ENCODE results near the gene PSMC4. TPM values are rescaled to one million over a fixed set of nuclear protein-coding genes. Genes with fewer than 3 reads are reported as not detected.
A peak's percentile ranks its signal among the peaks of the same experiment; 100 is the strongest.

Gene PSMC4
- total and polyA plus RNA-seq, 2 experiments from 2014 or later = 85.4 to 94.7 TPM

GRCh38 chr19:39994361-39994760 lies 23.4 kb downstream of the PSMC4 start:
- Histone ChIP-seq H3K9me2 (replicated peaks; ENCODE audit: insufficient read depth) (no peaks in the 10 kb centered on the region), H3K27me3 (no peaks in the 10 kb centered on the region), H3K4me2 (peak overlapping the region; percentile 40), H3K4me3 (no peak overlapping the region), H4K20me1 (ENCODE audit: insufficient read depth, poor library complexity, severe bottlenecking) (no peaks in the 10 kb centered on the region), H2AFZ (no peak overlapping the region), H3K79me2 (peaks cover 51% of the 10 kb centered on the region), H3K36me3 (replicated peaks; ENCODE audit: insufficient read depth, low read depth) (no peaks in the 10 kb centered on the region), H3K27ac (peak overlapping the region; percentile 30), H3K9me3 (ENCODE audit: low read depth) (no peaks in the 10 kb centered on the region), H3K4me1 (ENCODE audit: insufficient read depth) (peaks cover 8% of the 10 kb centered on the region)
- TF ChIP-seq EZH2phosphoT487 (IDR thresholded peaks at IDR 0.05; ENCODE audit: low read depth, severe bottlenecking, unreplicated experiment) = no peak
- no peak for TF ChIP-seq CTCF (IDR thresholded peaks at IDR 0.05; ENCODE audit: poor library complexity)
- TF ChIP-seq EZH2 (IDR thresholded peaks at IDR 0.05; ENCODE audit: borderline replicate concordance) = no peak
- DNase-seq (ENCODE audit: low spot score) = no peak

GRCh38 chr19:39995794-39996193 lies 24.8 kb downstream of the PSMC4 start:
- peak overlapping the region; percentile 67 for H3K4me3 ChIP-seq
- 81% methylated on average over 1 of the region's 1 CpG for WGBS (ENCODE audit: low lambda C conversion rate, missing lambda C conversion rate)
- TF ChIP-seq EZH2 (IDR thresholded peaks at IDR 0.05; ENCODE audit: borderline replicate concordance) = no peak
- TF ChIP-seq CTCF (IDR thresholded peaks at IDR 0.05; ENCODE audit: poor library complexity) = no peak
- TF ChIP-seq EZH2phosphoT487 (IDR thresholded peaks at IDR 0.05; ENCODE audit: low read depth, severe bottlenecking, unreplicated experiment) = no peak

GRCh38 chr19:39996218-39996810 lies 25.3 kb downstream of the PSMC4 start:
- TF ChIP-seq EZH2 (IDR thresholded peaks at IDR 0.05; ENCODE audit: borderline replicate concordance) (no peak), CTCF (IDR thresholded peaks at IDR 0.05; ENCODE audit: poor library complexity) (no peak), EZH2phosphoT487 (IDR thresholded peaks at IDR 0.05; ENCODE audit: low read depth, severe bottlenecking, unreplicated experiment) (no peak)
- Histone ChIP-seq H3K4me1 (ENCODE audit: insufficient read depth) (peaks cover 8% of the 10 kb centered on the region), H2AFZ (peak overlapping the region; percentile 98), H3K4me2 (peak overlapping the region; percentile 83), H3K9me2 (replicated peaks; ENCODE audit: insufficient read depth) (no peaks in the 10 kb centered on the region), H3K79me2 (peaks cover 34% of the 10 kb centered on the region), H4K20me1 (ENCODE audit: insufficient read depth, poor library complexity, severe bottlenecking) (no peaks in the 10 kb centered on the region), H3K27ac (peak overlapping the region; percentile 88), H3K27me3 (no peaks in the 10 kb centered on the region), H3K36me3 (replicated peaks; ENCODE audit: insufficient read depth, low read depth) (no peaks in the 10 kb centered on the region), H3K4me3 (peak overlapping the region; percentile 67), H3K9me3 (ENCODE audit: low read depth) (no peaks in the 10 kb centered on the region)
- 10% methylated on average over 19 of the region's 19 CpGs for WGBS (ENCODE audit: low lambda C conversion rate, missing lambda C conversion rate)
- DNase-seq (ENCODE audit: low spot score) = peak; percentile 31

More at GRCh38 chr19:39995794-39996193, 24.8 kb downstream of the PSMC4 start:
- Histone ChIP-seq H3K36me3 (replicated peaks; ENCODE audit: insufficient read depth, low read depth) (no peaks in the 10 kb centered on the region), H3K4me2 (peak overlapping the region; percentile 83), H3K9me3 (ENCODE audit: low read depth) (no peaks in the 10 kb centered on the region), H3K27me3 (no peaks in the 10 kb centered on the region), H4K20me1 (ENCODE audit: insufficient read depth, poor library complexity, severe bottlenecking) (no peaks in the 10 kb centered on the region), H3K9me2 (replicated peaks; ENCODE audit: insufficient read depth) (no peaks in the 10 kb centered on the region), H2AFZ (peak overlapping the region; percentile 98), H3K27ac (no peak overlapping the region), H3K79me2 (peaks cover 37% of the 10 kb centered on the region), H3K4me1 (ENCODE audit: insufficient read depth) (peaks cover 8% of the 10 kb centered on the region)
- no peak for DNase-seq (ENCODE audit: low spot score)

All from hepatocyte (in vitro differentiated cells).